CD4-positive, CD25-positive, alpha-beta regulatory T cell (primary cell): ENCODE results near the gene LMNA. TPM values are rescaled to one million over a fixed set of nuclear protein-coding genes. Genes with fewer than 3 reads are reported as not detected.

ENCODE experiments used
- ATAC-seq, 2 donors: fragments of 150-1000 bp; cut with Tn5 transposase; one replicate each; pipeline ENCODE4 v1.10.0; 2021; ENCODE audit warnings: low read depth in 2 of 2, moderate number of reproducible peaks in 2 of 2, moderate library complexity in 1 of 2
- DNase-seq, 3 donors: peaks; one replicate each; pipeline versions ENCODE4 v3.0.0 to v3.0.0-alpha.2; 2012 to 2022; ENCODE audit warnings: mixed read lengths in 1 of 3
- H3K27ac ChIP-seq: one replicate; pipeline ENCODE4 v1.7.0; 2013; ENCODE audit warnings: mild to moderate bottlenecking, low read length; ENCODE audit not compliant: insufficient read depth, poor library complexity, severe bottlenecking
- H3K27me3 ChIP-seq: one replicate; pipeline ENCODE4 v1.7.0; 2013; ENCODE audit warnings: low read length; ENCODE audit not compliant: control insufficient read depth, insufficient read depth
- H3K36me3 ChIP-seq: one replicate; pipeline ENCODE4 v1.7.0; 2013; ENCODE audit warnings: mild to moderate bottlenecking, low read length, moderate library complexity; ENCODE audit not compliant: control insufficient read depth, insufficient read depth
- H3K4me1 ChIP-seq: 2 replicates; pipeline ENCODE4 v1.7.0; 2013; ENCODE audit warnings: mild to moderate bottlenecking, low read length; ENCODE audit not compliant: insufficient read depth, control insufficient read depth, poor library complexity, severe bottlenecking
- H3K4me3 ChIP-seq: one replicate; pipeline ENCODE4 v1.7.0; 2013; ENCODE audit warnings: low read depth, mild to moderate bottlenecking, low read length, moderate library complexity
- H3K9me3 ChIP-seq, 2 experiments: 1 replicate in 1 of 2; 2 replicates in 1 of 2; pipeline ENCODE4 v1.7.0; 2013; ENCODE audit warnings: low read length in 2 of 2, mild to moderate bottlenecking in 1 of 2, moderate library complexity in 1 of 2; ENCODE audit not compliant: control insufficient read depth in 2 of 2
- H3K27ac Mint-ChIP-seq, 3 donors: one replicate each; pipeline ENCODE4 v1.8.0; 2020 to 2022; ENCODE audit warnings: mild to moderate bottlenecking in 3 of 3, mixed read lengths in 3 of 3, moderate library complexity in 2 of 3
- H3K27me3 Mint-ChIP-seq: one replicate; pipeline ENCODE4 v1.8.0; 2022; ENCODE audit warnings: mild to moderate bottlenecking, mixed read lengths
- H3K36me3 Mint-ChIP-seq: one replicate; pipeline ENCODE4 v1.8.0; 2020; ENCODE audit warnings: mixed read lengths
- H3K4me1 Mint-ChIP-seq, 4 donors: one replicate each; pipeline ENCODE4 v1.8.0; 2020 to 2022; ENCODE audit warnings: mixed read lengths in 4 of 4, mild to moderate bottlenecking in 1 of 4
- H3K4me3 Mint-ChIP-seq, 4 donors: one replicate each; pipeline ENCODE4 v1.8.0; 2020 to 2022; ENCODE audit warnings: mild to moderate bottlenecking in 4 of 4, mixed read lengths in 4 of 4, moderate library complexity in 3 of 4
- H3K9me3 Mint-ChIP-seq, 7 donors: one replicate each; pipeline ENCODE4 v1.8.0; 2020 to 2022; ENCODE audit warnings: mixed read lengths in 7 of 7, mild to moderate bottlenecking in 3 of 7, moderate library complexity in 2 of 7
- polyA plus RNA-seq, 4 donors: library from polyadenylated mRNA; unstranded; fragments of 300-500 nt; fragmentation: Illumina TruSeq; gene quantifications; one replicate each; pipeline ENCODE4 v1.2.3, GENCODE V29; 2021
- total RNA-seq: library from RNA; stranded (reverse); gene quantifications from one replicate; pipeline ENCODE4 v1.2.3, GENCODE V29; 2022

Gene LMNA
- total and polyA plus RNA-seq, 5 donors from 2014 or later: 54.1 to 1,807 (median 95.6) TPM

DNA sequence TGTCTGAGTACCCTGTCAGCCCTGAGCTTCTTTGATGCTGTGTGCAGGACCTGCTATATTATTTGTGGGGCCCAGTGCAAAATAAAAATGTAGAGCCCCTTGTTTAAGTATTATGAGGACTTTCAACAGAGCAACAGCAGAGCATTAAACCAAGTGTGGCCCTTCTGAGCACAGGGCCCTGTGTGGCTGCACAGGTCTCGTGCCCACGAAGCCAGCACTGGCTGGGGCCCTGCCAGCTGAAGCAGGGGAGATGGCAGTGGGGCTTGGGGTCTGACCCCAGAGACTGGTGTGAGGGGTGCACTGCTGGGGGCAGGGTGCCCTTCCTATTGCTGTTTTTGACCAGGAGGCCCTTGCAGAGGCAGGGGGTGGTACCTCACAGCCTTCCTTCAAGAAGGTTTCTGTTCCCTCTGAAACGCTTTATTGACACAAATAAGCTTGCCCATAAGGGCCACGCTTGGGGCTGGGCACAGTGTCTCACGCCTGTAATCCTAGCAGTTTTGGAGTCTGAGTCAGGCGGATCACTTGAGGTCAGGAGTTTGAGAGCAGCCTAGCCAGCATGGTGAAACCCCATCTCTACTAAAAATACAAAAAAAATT, 36.7 kb downstream of the LMNA start:
- Histone ChIP-seq H3K27me3 (no peaks in the 10 kb centered on the region), H3K4me3 (no peak overlapping the region), H3K36me3 (no peaks in the 10 kb centered on the region), H3K27ac (no peak overlapping the region), H3K9me3 (no peaks in the 10 kb centered on the region), H3K4me1 (peaks cover 6% of the 10 kb centered on the region)
- H3K27me3 Mint-ChIP-seq: no peaks in the 10 kb centered on the region
- no peaks in the 10 kb centered on the region for H3K36me3 Mint-ChIP-seq
- H3K4me3 Mint-ChIP-seq: no peak overlapping the region
- ATAC-seq: no peak
- H3K4me1 Mint-ChIP-seq: peaks cover under 1 to 13% (median 6%) of the 10 kb centered on the region in 4 donors
- H3K27ac Mint-ChIP-seq: peak overlapping the region in 1 of 3 donors; percentile 51
- DNase-seq: no peak
- peaks cover 0 to 1% (median 0%) of the 10 kb centered on the region in 7 donors for H3K9me3 Mint-ChIP-seq

- no peak overlapping the region for H3K4me3 Mint-ChIP-seq
- H3K9me3 Mint-ChIP-seq: no peaks in the 10 kb centered on the region
- H3K27ac Mint-ChIP-seq: peak overlapping the region in 1 of 3 donors; percentile 23
- no peaks in the 10 kb centered on the region for H3K36me3 Mint-ChIP-seq
- ATAC-seq (no peak), DNase-seq (no peak)
- Histone ChIP-seq H3K4me1 (no peaks in the 10 kb centered on the region), H3K9me3 (no peaks in the 10 kb centered on the region), H3K36me3 (no peaks in the 10 kb centered on the region), H3K4me3 (no peak overlapping the region), H3K27me3 (no peaks in the 10 kb centered on the region), H3K27ac (no peak overlapping the region)
- H3K4me1 Mint-ChIP-seq: peaks cover 0 to 9% (median 3%) of the 10 kb centered on the region in 4 donors
- H3K27me3 Mint-ChIP-seq: no peaks in the 10 kb centered on the region
These were observed 38.1 kb downstream of the LMNA start for GRCh38 chr1:156152628-156153027.

DNA sequence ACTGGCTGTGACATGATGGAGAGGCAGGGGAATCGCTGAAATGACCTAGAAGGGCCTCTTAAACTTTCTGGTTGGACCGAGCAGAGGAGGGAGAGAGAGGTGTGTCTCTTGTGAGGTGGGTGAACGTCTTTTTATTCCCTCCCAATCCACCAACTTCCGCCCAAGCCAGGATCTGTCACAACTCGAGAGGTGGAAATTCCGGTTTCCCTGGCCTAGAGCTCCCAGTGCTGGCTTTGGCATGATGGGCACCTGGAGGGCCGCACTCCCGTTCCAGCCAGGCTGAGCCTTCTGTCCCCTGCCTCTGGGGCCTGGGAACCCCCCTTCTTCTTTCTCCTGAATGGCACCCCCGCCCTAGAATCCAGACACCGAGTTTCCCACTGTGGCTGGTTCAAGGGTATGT, 38.9 kb downstream of the LMNA start, which contains the start of gene SEMA4A:
SEMA4A (plus strand) TSS at position 224 of the 400 bp plus-strand sequence. CDS start 994 bp downstream, outside the sequence.
- H3K9me3 ChIP-seq: no peaks in the 10 kb centered on the region
- Mint-ChIP-seq H3K36me3 (no peaks in the 10 kb centered on the region), H3K27ac (peak within 1 kb of the TSS in 1 of 3 donors; percentile 84), H3K27me3 (no peaks in the 10 kb centered on the region), H3K4me3 (peak within 1 kb of the TSS in 1 of 4 donors; percentile 33), H3K4me1 (peaks cover 0 to 5% (median 3%) of the 10 kb centered on the region in 4 donors), H3K9me3 (no peaks in the 10 kb centered on the region)
- ATAC-seq: no peak
- H3K4me1 ChIP-seq: no peaks in the 10 kb centered on the region
- no peak within 1 kb of the TSS for H3K27ac ChIP-seq
- no peak for DNase-seq
- H3K36me3 ChIP-seq: no peaks in the 10 kb centered on the region
- H3K4me3 ChIP-seq: no peak within 1 kb of the TSS
- H3K27me3 ChIP-seq: no peaks in the 10 kb centered on the region

- no peaks in the 10 kb centered on the region for H3K36me3 ChIP-seq
- H3K9me3 ChIP-seq: no peaks in the 10 kb centered on the region
- H3K4me1 ChIP-seq: no peaks in the 10 kb centered on the region
- peak overlapping the region in 2 of 3 donors; percentile 12 to 79 for H3K27ac Mint-ChIP-seq
- no peak overlapping the region for H3K27ac ChIP-seq
- H3K4me3 ChIP-seq: no peak overlapping the region
- no peaks in the 10 kb centered on the region for H3K36me3 Mint-ChIP-seq
- ATAC-seq (peak; percentile 58 to 61), DNase-seq (peak in 1 of 3 donors; percentile 52)
- H3K4me3 Mint-ChIP-seq: peak overlapping the region in 1 of 4 donors; percentile 33
- H3K9me3 Mint-ChIP-seq: no peaks in the 10 kb centered on the region
- no peaks in the 10 kb centered on the region for H3K27me3 Mint-ChIP-seq
- H3K4me1 Mint-ChIP-seq: peaks cover 0 to 6% (median 4%) of the 10 kb centered on the region in 4 donors
- H3K27me3 ChIP-seq: no peaks in the 10 kb centered on the region
These were observed 39.8 kb downstream of the LMNA start for GRCh38 chr1:156154317-156154749.

- peaks cover 0 to 17% (median 12%) of the 10 kb centered on the region in 4 donors for H3K4me1 Mint-ChIP-seq
These were observed 41.4 kb downstream of the LMNA start for GRCh38 chr1:156155756-156156510.

DNA sequence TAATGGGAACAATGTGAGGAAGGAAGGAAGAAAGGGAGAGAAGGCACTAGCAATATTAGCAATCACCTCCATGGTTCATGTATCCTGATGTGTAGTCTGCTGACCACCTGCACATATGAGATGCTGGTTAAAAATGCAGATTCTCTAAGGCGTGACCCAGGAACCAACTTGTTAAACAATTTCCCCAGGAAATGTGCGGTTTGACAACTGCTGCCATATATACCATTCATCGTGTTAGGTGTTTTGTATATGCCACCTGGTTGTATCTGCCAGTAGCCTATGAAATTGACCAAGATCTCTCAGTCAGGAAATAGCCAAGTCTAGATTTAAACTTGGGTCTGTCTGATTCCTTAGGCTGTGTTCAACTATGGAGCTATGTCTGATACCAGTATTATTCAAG, 43.0 kb downstream of the LMNA start:
- DNase-seq (no peak), ATAC-seq (no peak)
- H3K4me3 ChIP-seq: no peak overlapping the region
- peak overlapping the region in 1 of 4 donors; percentile 31 for H3K4me3 Mint-ChIP-seq
- peaks cover 5% of the 10 kb centered on the region for H3K4me1 ChIP-seq
- H3K27ac ChIP-seq: no peak overlapping the region
- peaks cover 4 to 21% (median 13%) of the 10 kb centered on the region in 4 donors for H3K4me1 Mint-ChIP-seq
- no peaks in the 10 kb centered on the region for H3K36me3 Mint-ChIP-seq
- no peaks in the 10 kb centered on the region for H3K9me3 ChIP-seq
- H3K9me3 Mint-ChIP-seq: no peaks in the 10 kb centered on the region
- H3K27ac Mint-ChIP-seq: peak overlapping the region in 2 of 3 donors; percentile 49 to 71
- H3K27me3 ChIP-seq: no peaks in the 10 kb centered on the region
- peaks cover 4% of the 10 kb centered on the region for H3K27me3 Mint-ChIP-seq
- no peaks in the 10 kb centered on the region for H3K36me3 ChIP-seq

More at GRCh38 chr1:156155756-156156510, 41.4 kb downstream of the LMNA start:
- Mint-ChIP-seq H3K27ac (peak overlapping the region in 2 of 3 donors; percentile 51 to 71), H3K9me3 (no peaks in the 10 kb centered on the region), H3K27me3 (peaks cover 4% of the 10 kb centered on the region), H3K36me3 (no peaks in the 10 kb centered on the region), H3K4me3 (peak overlapping the region in 1 of 4 donors; percentile 29)
- no peak for ATAC-seq
- no peak overlapping the region for H3K27ac ChIP-seq
- H3K4me3 ChIP-seq: no peak overlapping the region
- no peaks in the 10 kb centered on the region for H3K27me3 ChIP-seq
- no peaks in the 10 kb centered on the region for H3K4me1 ChIP-seq
- no peaks in the 10 kb centered on the region for H3K36me3 ChIP-seq
- no peak for DNase-seq
- no peaks in the 10 kb centered on the region for H3K9me3 ChIP-seq

DNA sequence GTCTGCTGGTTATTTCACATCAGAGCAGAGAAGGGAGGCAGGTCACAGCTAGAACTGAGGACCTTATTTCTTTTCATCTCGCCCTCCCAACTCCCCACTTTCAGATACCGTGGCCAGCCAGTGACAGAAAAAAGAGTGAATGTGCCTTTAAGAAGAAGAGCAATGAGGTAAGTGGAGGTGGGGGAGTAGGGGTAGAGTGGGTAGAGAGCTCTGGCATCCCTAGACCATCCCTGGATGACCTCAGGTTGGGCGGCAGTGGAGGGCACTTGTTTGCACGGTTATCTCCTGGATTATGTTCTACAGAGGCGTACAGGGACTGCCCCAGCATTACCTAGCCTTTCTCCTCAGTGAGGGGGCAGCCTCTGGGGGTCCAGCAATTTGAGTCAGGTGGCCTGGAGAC, 43.5 kb downstream of the LMNA start:
- Mint-ChIP-seq H3K4me3 (peak overlapping the region in 1 of 4 donors; percentile 31), H3K36me3 (no peaks in the 10 kb centered on the region), H3K4me1 (peaks cover 4 to 21% (median 13%) of the 10 kb centered on the region in 4 donors), H3K27me3 (peaks cover 4% of the 10 kb centered on the region), H3K27ac (peak overlapping the region in 1 of 3 donors; percentile 40), H3K9me3 (no peaks in the 10 kb centered on the region)
- no peak overlapping the region for H3K4me3 ChIP-seq
- no peaks in the 10 kb centered on the region for H3K9me3 ChIP-seq
- DNase-seq (no peak), ATAC-seq (no peak)
- no peak overlapping the region for H3K27ac ChIP-seq
- H3K27me3 ChIP-seq: no peaks in the 10 kb centered on the region
- H3K4me1 ChIP-seq: peaks cover 5% of the 10 kb centered on the region
- no peaks in the 10 kb centered on the region for H3K36me3 ChIP-seq
